Measurements from ENCODE around the gene CFAP157. TPM values are rescaled to one million over a fixed set of nuclear protein-coding genes. Genes with fewer than 3 reads are reported as not detected.

The CFAP157 gene
- total RNA-seq, 1 donor from 2014 or later, result not detected

- peaks cover 34% of the 10 kb centered on the region for H3K36me3 Mint-ChIP-seq (ENCODE audit: low read depth)
- ATAC-seq (ENCODE audit: low read depth) (peak; percentile 92), DNase-seq (peak; percentile 96)
- TF ChIP-seq, protein P1, sequence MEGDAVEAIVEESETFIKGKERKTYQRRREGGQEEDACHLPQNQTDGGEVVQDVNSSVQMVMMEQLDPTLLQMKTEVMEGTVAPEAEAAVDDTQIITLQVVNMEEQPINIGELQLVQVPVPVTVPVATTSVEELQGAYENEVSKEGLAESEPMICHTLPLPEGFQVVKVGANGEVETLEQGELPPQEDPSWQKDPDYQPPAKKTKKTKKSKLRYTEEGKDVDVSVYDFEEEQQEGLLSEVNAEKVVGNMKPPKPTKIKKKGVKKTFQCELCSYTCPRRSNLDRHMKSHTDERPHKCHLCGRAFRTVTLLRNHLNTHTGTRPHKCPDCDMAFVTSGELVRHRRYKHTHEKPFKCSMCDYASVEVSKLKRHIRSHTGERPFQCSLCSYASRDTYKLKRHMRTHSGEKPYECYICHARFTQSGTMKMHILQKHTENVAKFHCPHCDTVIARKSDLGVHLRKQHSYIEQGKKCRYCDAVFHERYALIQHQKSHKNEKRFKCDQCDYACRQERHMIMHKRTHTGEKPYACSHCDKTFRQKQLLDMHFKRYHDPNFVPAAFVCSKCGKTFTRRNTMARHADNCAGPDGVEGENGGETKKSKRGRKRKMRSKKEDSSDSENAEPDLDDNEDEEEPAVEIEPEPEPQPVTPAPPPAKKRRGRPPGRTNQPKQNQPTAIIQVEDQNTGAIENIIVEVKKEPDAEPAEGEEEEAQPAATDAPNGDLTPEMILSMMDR (IDR thresholded peaks at IDR 0.05), result peak; percentile 15
- H3K4me1 Mint-ChIP-seq, result peaks cover 13% of the 10 kb centered on the region
- ChIA-PET CTCF (interaction anchor here (0.6 to 2.4 kb wide), 40 partner anchors 9 to 794 kb away, joined by 3 to 45 read pairs (median 5); partner anchors contain the start of genes CDK9, CFAP157, ENG and LRSAM1), POLR2A (interaction anchor here (0.5 to 2.4 kb wide), 30 partner anchors 11 to 820 kb away, joined by 3 to 24 read pairs (median 6); partner anchors contain the start of genes CDK9, ENG, FPGS and LRSAM1)
- intact Hi-C loops (cut with micrococcal nuclease), result loop anchor here (1.0 to 2.0 kb wide), 12 partner anchors 20 to 795 kb away; partner anchors contain the start of genes FPGS, PTRH1 and ST6GALNAC4
- H3K9me3 Mint-ChIP-seq, result no peaks in the 10 kb centered on the region
- H3K4me3 Mint-ChIP-seq, result peak within 1 kb of the TSS; percentile 83
- H3K27ac Mint-ChIP-seq, result peak within 1 kb of the TSS; percentile 91
- no peaks in the 10 kb centered on the region for H3K27me3 Mint-ChIP-seq
Measured at GRCh38 chr9:127734747-127735529, 28.1 kb downstream of the CFAP157 start, which contains the start of gene TOR2A. Gene TOR2A (minus strand): TSS chr9:127735294. CDS start chr9:127735270, 24 bp downstream.

- ATAC-seq (ENCODE audit: low read depth) (no peak), DNase-seq (no peak)
- ChIA-PET POLR2A (interaction anchor here (0.6 to 2.4 kb wide), 20 partner anchors 10 to 821 kb away, joined by 3 to 24 read pairs (median 8); partner anchors contain the start of genes CDK9, ENG, FPGS and LRSAM1), CTCF (interaction anchor here (0.8 to 2.4 kb wide), 24 partner anchors 19 to 521 kb away, joined by 3 to 45 read pairs (median 6); partner anchors contain the start of genes CDK9, CFAP157, ENG and PTRH1)
- H3K27me3 Mint-ChIP-seq, result no peaks in the 10 kb centered on the region
- TF ChIP-seq, protein P1 (IDR thresholded peaks at IDR 0.05), result no peak
- peaks cover 39% of the 10 kb centered on the region for H3K36me3 Mint-ChIP-seq (ENCODE audit: low read depth)
- H3K4me1 Mint-ChIP-seq, result peaks cover 13% of the 10 kb centered on the region
- peak overlapping the region; percentile 83 for H3K4me3 Mint-ChIP-seq
- H3K9me3 Mint-ChIP-seq, result no peaks in the 10 kb centered on the region
- intact Hi-C loops (cut with micrococcal nuclease), result loop anchor here (1.0 to 2.0 kb wide), 8 partner anchors 36 to 511 kb away; partner anchors contain the start of genes FPGS and ST6GALNAC4
- H3K27ac Mint-ChIP-seq, result peak overlapping the region; percentile 91
Measured at GRCh38 chr9:127735530-127736185, 28.9 kb downstream of the CFAP157 start.

DNA sequence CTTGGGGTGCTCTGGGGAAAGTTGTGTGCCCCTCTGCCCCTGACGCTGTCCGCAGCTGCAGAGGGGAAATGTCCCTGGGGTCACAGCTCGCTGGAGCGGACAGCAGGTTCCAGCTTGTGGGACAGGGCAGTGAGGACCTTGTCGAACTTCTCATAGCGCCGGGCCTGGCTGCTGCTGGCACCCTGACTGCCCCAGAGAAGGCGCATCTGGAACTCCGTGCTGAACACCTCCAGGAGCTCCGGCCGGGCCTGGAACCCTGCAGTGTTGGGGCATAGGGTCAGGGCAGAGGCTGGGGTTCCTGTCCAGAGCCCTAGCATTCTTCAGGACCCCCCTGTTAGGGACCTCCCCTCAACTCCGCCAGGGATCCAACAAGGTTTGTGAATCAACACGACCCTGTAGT is 31.9 kb downstream of the CFAP157 start:
- intact Hi-C loops (cut with micrococcal nuclease), result no loop called here
- Mint-ChIP-seq H3K27me3 (no peaks in the 10 kb centered on the region), H3K9me3 (no peaks in the 10 kb centered on the region), H3K27ac (no peak overlapping the region), H3K4me1 (peaks cover 12% of the 10 kb centered on the region), H3K36me3 (ENCODE audit: low read depth) (peaks cover 51% of the 10 kb centered on the region), H3K4me3 (no peak overlapping the region)
- POLR2A ChIA-PET, result no interaction called here
- CTCF ChIA-PET, result interaction anchor here (1.1 kb wide), 1 partner anchor 131 kb away, joined by 3 read pairs; no protein-coding TSS in a partner anchor
- DNase-seq, result no peak
- ATAC-seq (ENCODE audit: low read depth), result no peak
- TF ChIP-seq, protein P1 (IDR thresholded peaks at IDR 0.05), result no peak

GRCh38 chr9:127739614-127740330 is 33.0 kb downstream of the CFAP157 start:
- intact Hi-C loops (cut with micrococcal nuclease), result no loop called here
- DNase-seq (no peak), ATAC-seq (ENCODE audit: low read depth) (no peak)
- Mint-ChIP-seq H3K4me3 (no peak overlapping the region), H3K27me3 (no peaks in the 10 kb centered on the region), H3K36me3 (ENCODE audit: low read depth) (peaks cover 60% of the 10 kb centered on the region), H3K4me1 (peaks cover 5% of the 10 kb centered on the region), H3K9me3 (no peaks in the 10 kb centered on the region), H3K27ac (no peak overlapping the region)
- ChIA-PET CTCF (no interaction called here), POLR2A (no interaction called here)
- TF ChIP-seq, protein P1 (IDR thresholded peaks at IDR 0.05), result no peak

All from activated B cell treated with CpG ODN at 0.5 μM for 24 hours (primary cell).